Neuronal stem cell (in vitro differentiated cells): ENCODE results near the gene ADSS1.

Source experiments
- DNase-seq: peaks from one replicate; pipeline ENCODE4 v3.0.0-alpha.2; 2013; ENCODE audit warnings: low spot score
- H2AFZ ChIP-seq: one replicate; pipeline ENCODE4 v1.6.1; 2013; ENCODE audit warnings: mild to moderate bottlenecking, low read length, inconsistent platforms
- H2AK5ac ChIP-seq: 2 replicates; pipeline ENCODE4 v1.6.1; 2013; ENCODE audit warnings: low read depth, mild to moderate bottlenecking, inconsistent platforms, low read length, moderate library complexity, mixed read lengths
- H2BK120ac ChIP-seq: 2 replicates; pipeline ENCODE4 v1.6.1; 2013; ENCODE audit warnings: low read depth, mild to moderate bottlenecking, inconsistent platforms, low read length, moderate library complexity, mixed read lengths
- H2BK12ac ChIP-seq: one replicate; pipeline ENCODE4 v1.6.1; 2013; ENCODE audit warnings: low read length, inconsistent platforms
- H2BK15ac ChIP-seq: 2 replicates; pipeline ENCODE4 v1.6.1; 2013; ENCODE audit warnings: mild to moderate bottlenecking, low read length, inconsistent platforms, mixed read lengths
- H2BK5ac ChIP-seq: one replicate; pipeline ENCODE4 v1.6.1; 2013; ENCODE audit warnings: inconsistent platforms, mild to moderate bottlenecking, low read length, moderate library complexity
- H3K14ac ChIP-seq: one replicate; pipeline ENCODE4 v1.6.1; 2013; ENCODE audit warnings: low read length, inconsistent platforms
- H3K18ac ChIP-seq: 2 replicates; pipeline ENCODE4 v1.6.1; 2013; ENCODE audit warnings: low read length, inconsistent platforms
- H3K23ac ChIP-seq: 2 replicates; pipeline ENCODE4 v1.6.1; 2013; ENCODE audit warnings: low read depth, mild to moderate bottlenecking, mixed read lengths, low read length, inconsistent platforms; ENCODE audit not compliant: poor library complexity
- H3K27ac ChIP-seq: replicated peaks from 3 replicates; pipeline ENCODE4 v1.5.1; 2013; ENCODE audit warnings: low read length, inconsistent platforms
- H3K27me3 ChIP-seq, 3 experiments: 2 replicates each; pipeline ENCODE4 v1.6.1; 2013; ENCODE audit warnings: low read length in 3 of 3, mild to moderate bottlenecking in 2 of 3, inconsistent platforms in 1 of 3, low read depth in 1 of 3, mixed read lengths in 1 of 3, moderate library complexity in 1 of 3; ENCODE audit not compliant: control insufficient read depth in 3 of 3, insufficient read depth in 3 of 3
- H3K36me3 ChIP-seq, 2 donors: replicated peaks in 1 of 2; 2 replicates each; pipeline ENCODE4 v1.6.1; 2013; ENCODE audit warnings: low read length in 2 of 2; ENCODE audit not compliant: control insufficient read depth in 2 of 2, insufficient read depth in 2 of 2
- H3K4ac ChIP-seq: 2 replicates; pipeline ENCODE4 v1.6.1; 2013; ENCODE audit warnings: inconsistent platforms, mild to moderate bottlenecking, low read length, moderate library complexity
- H3K4me1 ChIP-seq, 2 donors: 1 replicate in 1 of 2; 2 replicates in 1 of 2; pipeline ENCODE4 v1.6.1; 2013; ENCODE audit warnings: low read length in 2 of 2, low read depth in 1 of 2; ENCODE audit not compliant: control insufficient read depth in 2 of 2, insufficient read depth in 1 of 2
- H3K4me2 ChIP-seq: one replicate; pipeline ENCODE4 v1.6.1; 2013; ENCODE audit warnings: mild to moderate bottlenecking, low read length, inconsistent platforms; ENCODE audit not compliant: insufficient read depth, poor library complexity, severe bottlenecking
- H3K4me3 ChIP-seq, 2 donors: 2 replicates each; pipeline ENCODE4 v1.5.1; 2013; ENCODE audit warnings: low read length in 2 of 2, mild to moderate bottlenecking in 2 of 2, inconsistent platforms in 1 of 2, moderate library complexity in 1 of 2
- H3K79me1 ChIP-seq: one replicate; pipeline ENCODE4 v1.6.1; 2013; ENCODE audit warnings: low read depth, mild to moderate bottlenecking, inconsistent platforms, low read length, moderate library complexity
- H3K9ac ChIP-seq: one replicate; pipeline ENCODE4 v1.6.1; 2013; ENCODE audit warnings: mild to moderate bottlenecking, low read depth, low read length, inconsistent platforms; ENCODE audit not compliant: poor library complexity
- H3K9me3 ChIP-seq, 2 donors: replicated peaks in 1 of 2; 2 replicates each; pipeline versions ENCODE3 to v1.6.1; 2013; ENCODE audit warnings: low read length in 2 of 2, mild to moderate bottlenecking in 2 of 2, inconsistent platforms in 1 of 2, low read depth in 1 of 2, mixed read lengths in 1 of 2, moderate library complexity in 1 of 2; ENCODE audit not compliant: control insufficient read depth in 2 of 2, insufficient read depth in 1 of 2
- H4K8ac ChIP-seq: one replicate; pipeline ENCODE4 v1.6.1; 2013; ENCODE audit warnings: low read depth, mild to moderate bottlenecking, inconsistent platforms, low read length, moderate library complexity
- H4K91ac ChIP-seq: one replicate; pipeline ENCODE4 v1.6.1; 2013; ENCODE audit warnings: low read length, low read depth, mild to moderate bottlenecking, inconsistent platforms; ENCODE audit not compliant: poor library complexity
- WGBS, 2 donors: extraction: QIAGEN DNeasy Blood & Tissue Kit; methylation state at CpG; one replicate each; pipeline ENCODE4 v1.1.7; 2013; ENCODE audit warnings: missing lambda C conversion rate in 2 of 2, mixed read lengths in 1 of 2; ENCODE audit not compliant: insufficient read length in 2 of 2, insufficient replicate concordance in 1 of 2; ENCODE audit errors: extremely low coverage in 2 of 2; 5-methylcytosine and 5-hydroxymethylcytosine counted together

Gene ADSS1

GRCh38 chr14:104676694-104677511 is 47.1 kb upstream of the ADSS1 start:
- no peak for DNase-seq
- Histone ChIP-seq H2AFZ (peak overlapping the region; percentile 91), H2BK5ac (peak overlapping the region; percentile 99), H3K4me1 (peaks cover 37 to 50% of the 10 kb centered on the region in 2 donors), H3K18ac (peak overlapping the region; percentile 99), H2AK5ac (peak overlapping the region; percentile 100), H3K4me2 (peak overlapping the region; percentile 66), H3K23ac (peak overlapping the region; percentile 60), H3K9ac (peak overlapping the region; percentile 82), H4K91ac (peak overlapping the region; percentile 99), H2BK12ac (peak overlapping the region; percentile 35), H3K4ac (peak overlapping the region; percentile 81), H3K14ac (peak overlapping the region; percentile 72), H3K9me3 (no peaks in the 10 kb centered on the region), H2BK15ac (peak overlapping the region; percentile 26), H2BK120ac (peak overlapping the region; percentile 97), H3K27ac (peak overlapping the region; percentile 66), H3K27me3 (no peaks in the 10 kb centered on the region), H3K79me1 (peaks cover 2% of the 10 kb centered on the region), H4K8ac (peak overlapping the region; percentile 93), H3K4me3 (peak overlapping the region; percentile 41 to 76), H3K36me3 (no peaks in the 10 kb centered on the region)
- WGBS, 2 donors: no CpG with 5 or more reads among the region's 29 CpGs

GRCh38 chr14:104677512-104678332 is 46.3 kb upstream of the ADSS1 start:
- H3K4me2 ChIP-seq: peak overlapping the region; percentile 66
- H2BK12ac ChIP-seq: peak overlapping the region; percentile 35
- H2BK5ac ChIP-seq: peak overlapping the region; percentile 99
- peak overlapping the region; percentile 91 for H2AFZ ChIP-seq
- H3K9ac ChIP-seq: peak overlapping the region; percentile 82
- no peaks in the 10 kb centered on the region for H3K9me3 ChIP-seq
- peak overlapping the region; percentile 99 for H4K91ac ChIP-seq
- peaks cover 46 to 58% of the 10 kb centered on the region in 2 donors for H3K4me1 ChIP-seq
- peak overlapping the region; percentile 41 to 76 for H3K4me3 ChIP-seq
- peak overlapping the region; percentile 100 for H2AK5ac ChIP-seq
- H3K4ac ChIP-seq: peak overlapping the region; percentile 81
- peak; percentile 59 for DNase-seq
- peak overlapping the region; percentile 26 for H2BK15ac ChIP-seq
- peak overlapping the region; percentile 66 for H3K27ac ChIP-seq
- H3K79me1 ChIP-seq: peaks cover 2% of the 10 kb centered on the region
- no peaks in the 10 kb centered on the region for H3K36me3 ChIP-seq
- peak overlapping the region; percentile 97 for H2BK120ac ChIP-seq
- no peaks in the 10 kb centered on the region for H3K27me3 ChIP-seq
- peak overlapping the region; percentile 93 for H4K8ac ChIP-seq
- H3K23ac ChIP-seq: peak overlapping the region; percentile 60
- peak overlapping the region; percentile 72 for H3K14ac ChIP-seq
- WGBS, 2 donors: no CpG with 5 or more reads among the region's 43 CpGs
- H3K18ac ChIP-seq: peak overlapping the region; percentile 99

GRCh38 chr14:104678346-104678745 is 45.7 kb upstream of the ADSS1 start:
- peak overlapping the region; percentile 100 for H2BK15ac ChIP-seq
- H3K4ac ChIP-seq: peak overlapping the region; percentile 90
- no peak overlapping the region for H4K8ac ChIP-seq
- H3K14ac ChIP-seq: no peak overlapping the region
- H2BK12ac ChIP-seq: peak overlapping the region; percentile 97
- H3K4me1 ChIP-seq: peaks cover 50 to 63% of the 10 kb centered on the region in 2 donors
- H3K4me3 ChIP-seq: peak overlapping the region in 1 of 2 donors; percentile 41
- no peaks in the 10 kb centered on the region for H3K9me3 ChIP-seq
- no CpG with 5 or more reads among the region's 13 CpGs for WGBS, 2 donors
- H2BK120ac ChIP-seq: peak overlapping the region; percentile 97
- no peak for DNase-seq
- H3K18ac ChIP-seq: peak overlapping the region; percentile 99
- no peaks in the 10 kb centered on the region for H3K36me3 ChIP-seq
- H3K27ac ChIP-seq: peak overlapping the region; percentile 39
- H3K27me3 ChIP-seq: no peaks in the 10 kb centered on the region
- peaks cover 2% of the 10 kb centered on the region for H3K79me1 ChIP-seq
- peak overlapping the region; percentile 94 for H4K91ac ChIP-seq
- peak overlapping the region; percentile 78 for H3K9ac ChIP-seq
- H2AFZ ChIP-seq: peak overlapping the region; percentile 91
- H2AK5ac ChIP-seq: peak overlapping the region; percentile 99
- H3K23ac ChIP-seq: peak overlapping the region; percentile 60
- H3K4me2 ChIP-seq: peak overlapping the region; percentile 66
- peak overlapping the region; percentile 99 for H2BK5ac ChIP-seq
